ENCODE measurements around the gene LTBP1. TPM values are rescaled to one million over a fixed set of nuclear protein-coding genes. Genes with fewer than 3 reads are reported as not detected.

Gene LTBP1
- total RNA-seq, 1 experiment from 2014 or later = 28.5 TPM

- Histone ChIP-seq H3K79me1 (ENCODE audit: insufficient read depth, low read depth, low read length, poor library complexity, severe bottlenecking) (no peaks in the 10 kb centered on the region), H3T11ph (ENCODE audit: low read length) (no peak overlapping the region), H3K4ac (ENCODE audit: low read depth, low read length) (no peak overlapping the region), H3K23ac (ENCODE audit: insufficient read length, low read depth, low read length) (no peak overlapping the region), H2BK5ac (ENCODE audit: insufficient read length, low read length) (no peak overlapping the region), H3K79me2 (ENCODE audit: insufficient read depth, low read length) (no peaks in the 10 kb centered on the region), H3K4me1 (ENCODE audit: insufficient read depth, low read length) (no peaks in the 10 kb centered on the region), H2BK12ac (ENCODE audit: insufficient read length, low read depth, low read length) (no peak overlapping the region), H3K27ac (ENCODE audit: insufficient read length, low read depth, low read length) (no peak overlapping the region), H2BK120ac (ENCODE audit: low read depth, low read length, poor library complexity, severe bottlenecking) (no peak overlapping the region), H3K9ac (ENCODE audit: extremely low read depth, insufficient read length, low read length) (no peak overlapping the region), H3K14ac (ENCODE audit: insufficient read depth, low read length) (no peak overlapping the region), H3K27me3 (ENCODE audit: insufficient read depth, low read length) (no peaks in the 10 kb centered on the region), H4K5ac (ENCODE audit: insufficient read length, low read depth, low read length) (no peak overlapping the region), H4K91ac (ENCODE audit: insufficient read length, low read depth, low read length) (no peak overlapping the region), H3K4me2 (ENCODE audit: insufficient read depth, insufficient read length, low read length) (no peak overlapping the region), H3K56ac (ENCODE audit: insufficient read length, low read depth, low read length) (no peak overlapping the region), H3K9me3 (ENCODE audit: control insufficient read depth, low read depth, low read length) (no peaks in the 10 kb centered on the region), H2AK5ac (ENCODE audit: insufficient read length, low read length) (no peak overlapping the region), H4K20me1 (ENCODE audit: control insufficient read depth, insufficient read depth, insufficient read length) (no peaks in the 10 kb centered on the region), H3K18ac (ENCODE audit: insufficient read length, low read depth, low read length) (no peak overlapping the region), H4K8ac (replicated peaks; ENCODE audit: insufficient read length, low read depth, low read length) (no peak overlapping the region), H2BK20ac (ENCODE audit: low read depth, low read length, poor library complexity, severe bottlenecking) (no peak overlapping the region), H2AFZ (ENCODE audit: low read length) (no peak overlapping the region), H2BK15ac (ENCODE audit: low read depth, low read length) (no peak overlapping the region), H3K23me2 (ENCODE audit: insufficient read length, low read depth, low read length, poor library complexity, severe bottlenecking) (no peaks in the 10 kb centered on the region)
- H3K9me3 Mint-ChIP-seq = no peaks in the 10 kb centered on the region
- no peaks in the 10 kb centered on the region for H3K4me1 Mint-ChIP-seq
- H3K4me3 Mint-ChIP-seq = no peak overlapping the region
- no peaks in the 10 kb centered on the region for H3K36me3 Mint-ChIP-seq (ENCODE audit: insufficient read depth in 1 of 3, low read depth in 3 of 3)
- no peak for TF ChIP-seq CTCF (conservative IDR thresholded peaks at IDR 0.05)
- H3K27me3 Mint-ChIP-seq (ENCODE audit: low read depth) = no peaks in the 10 kb centered on the region
- WGBS (ENCODE audit: extremely low coverage, insufficient read length, low lambda C conversion rate) = no CpG with 5 or more reads among the region's 3 CpGs
- no peak for DNase-seq
- H3K27ac Mint-ChIP-seq = no peak overlapping the region
Measured at GRCh38 chr2:33344230-33344629, 397.5 kb downstream of the LTBP1 start.
